SK-N-SH (cell line): ENCODE results near the gene PDE9A.

ENCODE experiments used
- GABPA ChIP-seq: IDR thresholded peaks from 2 replicates; pipeline ENCODE4 v1.4.0; 2012; ENCODE audit warnings: low read depth, mild to moderate bottlenecking
- MEF2A ChIP-seq: IDR thresholded peaks from 2 replicates; pipeline ENCODE4 v1.4.0; 2012; ENCODE audit warnings: low read depth, borderline replicate concordance
- POLR2AphosphoS5 ChIP-seq: IDR thresholded peaks from 2 replicates; pipeline ENCODE4 v1.6.1; 2012; ENCODE audit warnings: low read depth, low read length
- TCF12 ChIP-seq: IDR thresholded peaks from 2 replicates; pipeline ENCODE4 v1.4.0; 2012
- TF ChIP-seq, protein P1 (sequence below): fragments of 200-600 bp; sonication (generic); IDR thresholded peaks from 2 replicates; pipeline ENCODE4 v1.6.1; 2017; ENCODE audit warnings: antibody characterized with exemption, mild to moderate bottlenecking, moderate library complexity
- TF ChIP-seq, protein P2 (sequence below): IDR thresholded peaks from 2 replicates; pipeline ENCODE4; 2012

DNA sequence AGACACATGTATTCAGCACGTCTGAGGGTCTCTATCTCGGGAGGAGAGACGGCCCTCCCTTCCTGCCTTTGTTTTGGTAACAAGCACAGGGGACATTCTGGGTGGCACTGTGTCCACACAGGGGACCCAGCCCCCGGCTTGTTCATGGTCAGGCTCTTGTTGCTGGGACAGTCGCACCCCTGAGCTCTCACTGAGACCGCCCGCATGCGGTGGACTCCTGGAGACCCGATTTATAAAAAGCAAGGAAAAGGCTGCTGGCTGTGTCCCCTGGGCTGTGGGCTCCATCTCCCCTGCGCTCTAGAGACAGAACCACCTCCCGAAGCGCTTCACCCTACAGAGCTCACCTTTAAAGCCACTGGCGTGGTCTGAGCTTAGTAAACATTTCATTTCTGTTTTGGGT lies 122.5 kb downstream of the PDE9A start:
- TF ChIP-seq, protein P1, sequence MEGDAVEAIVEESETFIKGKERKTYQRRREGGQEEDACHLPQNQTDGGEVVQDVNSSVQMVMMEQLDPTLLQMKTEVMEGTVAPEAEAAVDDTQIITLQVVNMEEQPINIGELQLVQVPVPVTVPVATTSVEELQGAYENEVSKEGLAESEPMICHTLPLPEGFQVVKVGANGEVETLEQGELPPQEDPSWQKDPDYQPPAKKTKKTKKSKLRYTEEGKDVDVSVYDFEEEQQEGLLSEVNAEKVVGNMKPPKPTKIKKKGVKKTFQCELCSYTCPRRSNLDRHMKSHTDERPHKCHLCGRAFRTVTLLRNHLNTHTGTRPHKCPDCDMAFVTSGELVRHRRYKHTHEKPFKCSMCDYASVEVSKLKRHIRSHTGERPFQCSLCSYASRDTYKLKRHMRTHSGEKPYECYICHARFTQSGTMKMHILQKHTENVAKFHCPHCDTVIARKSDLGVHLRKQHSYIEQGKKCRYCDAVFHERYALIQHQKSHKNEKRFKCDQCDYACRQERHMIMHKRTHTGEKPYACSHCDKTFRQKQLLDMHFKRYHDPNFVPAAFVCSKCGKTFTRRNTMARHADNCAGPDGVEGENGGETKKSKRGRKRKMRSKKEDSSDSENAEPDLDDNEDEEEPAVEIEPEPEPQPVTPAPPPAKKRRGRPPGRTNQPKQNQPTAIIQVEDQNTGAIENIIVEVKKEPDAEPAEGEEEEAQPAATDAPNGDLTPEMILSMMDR = no peak
- TF ChIP-seq GABPA (no peak), TCF12 (no peak), MEF2A (no peak), POLR2AphosphoS5 (no peak)
- TF ChIP-seq, protein P2, sequence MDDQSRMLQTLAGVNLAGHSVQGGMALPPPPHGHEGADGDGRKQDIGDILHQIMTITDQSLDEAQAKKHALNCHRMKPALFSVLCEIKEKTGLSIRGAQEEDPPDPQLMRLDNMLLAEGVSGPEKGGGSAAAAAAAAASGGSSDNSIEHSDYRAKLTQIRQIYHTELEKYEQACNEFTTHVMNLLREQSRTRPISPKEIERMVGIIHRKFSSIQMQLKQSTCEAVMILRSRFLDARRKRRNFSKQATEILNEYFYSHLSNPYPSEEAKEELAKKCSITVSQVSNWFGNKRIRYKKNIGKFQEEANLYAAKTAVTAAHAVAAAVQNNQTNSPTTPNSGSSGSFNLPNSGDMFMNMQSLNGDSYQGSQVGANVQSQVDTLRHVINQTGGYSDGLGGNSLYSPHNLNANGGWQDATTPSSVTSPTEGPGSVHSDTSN = no peak
